Stimulated activated CD4-positive, alpha-beta T cell treated with anti-CD3 and anti-CD28 coated beads, Interleukin-15, amount 100 ng/mL, for 1 hour (primary cell): ENCODE measurements around the gene SOX15.
"Not testable (repeated sequence)": the region's sequence is repeated elsewhere in the genome, so short reads cannot be mapped to it uniquely, and the experiment has no call there.

Source experiments
- DNase-seq, 2 donors: peaks; one replicate each; pipeline ENCODE4 v3.0.0-alpha.2; 2020; ENCODE audit warnings: low read depth in 1 of 2, low spot score in 1 of 2

Gene SOX15

DNA sequence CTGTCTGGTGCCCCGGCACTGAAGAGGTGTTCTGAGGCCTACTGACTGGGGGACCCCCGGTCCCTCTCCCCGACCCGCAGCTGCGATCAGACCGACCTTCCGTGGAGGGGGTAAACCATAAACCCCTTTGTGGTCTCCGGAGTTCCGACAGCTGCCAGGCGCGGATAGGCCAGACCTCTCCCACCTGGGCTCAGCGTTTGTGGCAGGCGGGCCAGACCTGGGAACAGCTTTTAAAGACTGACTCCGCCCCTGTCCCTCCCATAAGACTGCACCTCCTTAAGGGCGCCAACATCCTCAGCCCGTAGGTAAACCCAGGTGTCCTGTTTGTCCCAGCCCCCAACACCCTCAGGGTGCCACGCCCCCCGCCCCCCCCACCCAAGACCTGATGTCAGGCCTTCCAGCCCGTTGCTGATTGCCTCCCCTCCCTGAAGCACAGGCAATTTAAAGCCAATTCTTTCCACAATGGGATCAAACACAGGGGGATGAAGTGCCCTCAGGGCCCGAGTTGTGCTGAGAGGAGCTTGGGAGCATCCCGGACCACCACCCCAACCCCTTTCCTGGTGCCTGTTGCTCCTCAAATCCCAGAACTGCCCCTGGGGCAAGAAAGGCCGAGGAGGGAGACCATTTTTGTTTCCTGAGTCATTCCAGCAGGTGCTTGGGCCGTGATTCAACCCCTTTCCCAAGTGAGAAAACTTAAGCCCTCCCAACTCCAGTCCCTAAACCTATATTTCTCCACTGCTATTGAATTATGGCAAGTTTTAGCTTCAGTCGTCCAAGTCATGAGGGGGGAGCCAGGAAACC is at the start of gene SOX15:
TSS of gene SOX15 (minus strand) at position 204 of the 801 bp plus-strand sequence. CDS start 418 bp downstream, outside the sequence.
- DNase-seq = no peak

DNA sequence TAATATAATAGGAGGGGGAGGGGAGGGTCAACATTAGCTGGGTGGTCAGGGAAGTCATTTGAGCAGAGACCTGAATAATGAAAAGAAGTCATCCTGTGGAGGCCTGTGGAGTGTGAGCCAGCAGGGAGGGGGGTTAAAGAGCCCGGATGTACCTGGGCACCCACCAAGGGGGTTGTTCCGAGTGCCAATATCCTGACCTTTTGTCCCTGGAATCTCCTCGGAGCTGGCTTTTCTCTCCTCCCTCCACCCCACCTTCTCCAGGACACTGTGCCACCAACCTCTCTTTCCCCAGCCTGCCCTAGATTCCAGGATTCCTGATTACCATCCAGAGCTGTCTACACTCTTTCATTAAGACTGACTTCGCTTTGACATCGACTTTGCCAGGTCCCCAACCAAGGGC is 46.3 kb upstream of the SOX15 start:
- no peak for DNase-seq

DNA sequence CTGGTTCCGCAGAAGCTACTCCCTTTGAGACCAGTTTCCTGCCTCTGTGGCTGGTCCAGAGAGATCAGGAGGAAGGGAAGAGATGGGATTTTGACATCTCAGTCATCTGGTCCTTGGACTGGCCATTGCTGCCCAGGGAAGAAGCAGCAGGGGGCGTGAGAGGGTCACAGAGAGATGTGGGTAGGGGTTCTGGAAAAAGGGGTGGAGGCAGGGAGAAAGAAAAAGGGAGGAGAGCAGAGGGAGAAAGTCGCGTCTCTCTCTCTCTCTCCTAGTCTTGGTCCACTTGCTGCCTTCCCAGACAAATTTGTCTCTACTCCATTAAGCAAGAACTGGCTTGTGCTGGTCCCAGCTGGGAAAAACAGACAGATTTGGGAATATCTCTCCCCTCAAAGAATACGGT is 44.5 kb upstream of the SOX15 start:
- DNase-seq = no peak

DNA sequence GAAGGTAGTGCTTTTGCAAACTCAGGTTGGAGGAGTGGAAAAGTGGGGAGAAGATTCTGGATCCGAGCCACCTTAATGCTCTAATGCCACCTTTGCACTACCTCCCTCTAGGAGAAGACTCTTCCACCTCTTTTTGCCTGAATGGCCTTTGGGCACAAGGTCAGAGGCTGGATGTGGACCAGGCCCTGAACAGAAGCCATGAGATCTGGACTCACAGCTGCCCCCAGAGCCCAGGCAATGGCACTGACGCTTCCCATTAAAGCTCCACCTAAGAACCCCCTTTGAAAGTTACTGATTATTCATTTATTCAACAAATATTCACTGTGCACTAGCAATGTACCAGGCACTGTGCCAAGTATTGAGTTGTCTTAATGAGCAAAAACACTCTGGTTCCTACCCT is 43.2 kb upstream of the SOX15 start:
- no peak for DNase-seq

DNA sequence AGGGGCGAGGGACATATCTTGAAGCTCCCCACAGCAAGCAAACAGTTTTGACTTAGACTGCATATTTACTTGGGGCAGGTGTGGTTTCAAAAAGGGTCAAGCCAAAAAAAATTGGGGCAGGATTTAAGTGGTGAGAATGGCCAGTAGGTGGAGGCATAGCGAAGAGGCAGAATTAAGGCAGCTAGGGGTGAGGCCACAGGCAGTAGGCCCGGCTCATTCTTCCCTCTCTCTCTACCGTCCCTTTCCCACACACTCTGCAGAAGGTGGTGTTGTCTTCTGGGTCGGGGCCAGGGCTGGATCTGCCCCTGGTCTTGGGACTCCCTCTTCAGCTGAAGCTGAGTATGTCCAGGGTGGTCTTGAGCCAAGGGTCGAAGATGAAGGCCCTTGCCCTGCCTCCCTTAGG is 42.6 kb upstream of the SOX15 start:
- DNase-seq = no peak

DNA sequence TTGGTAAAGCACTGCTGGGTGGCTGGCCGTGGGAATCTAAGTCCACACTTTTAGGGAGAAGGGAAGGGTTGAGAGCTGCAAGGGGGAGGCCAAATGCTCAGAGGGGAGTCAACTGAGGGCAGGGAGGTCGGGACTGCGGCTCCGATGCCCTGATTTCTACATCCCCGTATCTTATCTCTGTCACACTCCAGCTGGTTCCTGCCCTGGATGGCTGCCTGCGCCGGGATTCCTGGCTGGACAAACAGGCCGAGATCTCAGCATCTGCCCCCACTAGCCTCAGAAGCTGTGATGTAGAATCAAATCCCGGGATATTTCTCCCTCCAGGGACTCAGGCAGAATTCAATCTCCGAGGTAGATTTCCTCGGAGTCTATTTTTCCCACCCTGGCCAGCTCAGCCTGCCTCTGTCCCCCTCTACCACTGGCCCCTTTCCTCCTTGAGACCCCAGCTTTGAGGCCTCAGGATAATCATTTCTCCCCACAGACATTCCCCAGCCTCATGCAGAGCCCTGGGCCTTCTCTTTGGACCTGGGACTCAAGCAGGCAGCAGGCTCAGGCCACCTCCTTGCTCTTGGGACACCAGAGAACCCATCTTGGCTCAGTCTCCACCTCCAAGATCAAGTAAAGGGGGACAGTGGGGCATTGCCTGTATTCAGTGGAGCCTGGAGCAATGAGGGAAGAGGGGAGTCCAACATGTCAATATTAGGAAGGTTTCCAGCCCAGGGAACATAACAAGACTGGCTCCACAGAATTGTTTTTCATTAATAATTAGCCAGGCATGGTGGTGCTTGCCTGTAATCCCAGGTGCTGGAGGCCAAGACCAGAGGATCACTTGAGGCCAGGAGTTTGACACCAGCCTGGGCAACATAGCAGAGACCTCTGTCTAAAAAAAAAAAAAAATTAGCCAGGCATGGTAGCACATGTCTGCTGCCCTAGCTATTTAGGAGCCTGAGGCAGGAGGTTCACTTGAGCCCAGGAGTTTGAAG is 41.8 kb upstream of the SOX15 start:
- no peak for DNase-seq

DNA sequence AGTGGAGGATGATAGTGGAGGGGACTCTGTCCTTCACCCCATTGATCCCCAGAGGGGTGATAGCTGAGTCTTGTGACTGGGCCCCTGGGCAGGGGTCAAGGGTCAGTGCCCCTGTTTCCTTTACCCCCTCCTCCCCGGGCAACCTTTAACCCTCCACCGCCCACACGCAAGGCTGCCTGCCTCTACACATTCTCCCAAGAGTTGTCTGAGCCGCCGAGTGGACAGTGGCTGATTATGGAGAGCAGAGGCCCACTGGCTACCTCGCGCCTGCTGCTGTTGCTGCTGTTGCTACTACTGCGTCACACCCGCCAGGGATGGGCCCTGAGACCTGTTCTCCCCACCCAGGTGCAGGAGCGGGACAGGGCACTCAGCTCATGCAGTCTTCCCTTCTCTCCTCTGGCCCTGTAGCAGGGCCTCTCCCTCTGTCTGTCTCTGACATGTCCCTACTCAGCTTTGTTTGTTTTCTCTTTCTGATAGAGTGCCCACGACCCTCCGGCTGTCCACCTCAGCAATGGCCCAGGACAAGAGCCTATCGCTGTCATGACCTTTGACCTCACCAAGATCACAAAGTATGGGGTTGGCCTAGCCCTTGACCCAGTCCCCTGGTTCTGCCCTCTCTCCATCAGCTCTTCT is 40.2 kb upstream of the SOX15 start, which contains the start of gene SHBG:
TSS of gene SHBG (plus strand) at position 197 of the 633 bp plus-strand sequence. CDS start at position 235, 38 bp downstream.
- DNase-seq = no peak

DNA sequence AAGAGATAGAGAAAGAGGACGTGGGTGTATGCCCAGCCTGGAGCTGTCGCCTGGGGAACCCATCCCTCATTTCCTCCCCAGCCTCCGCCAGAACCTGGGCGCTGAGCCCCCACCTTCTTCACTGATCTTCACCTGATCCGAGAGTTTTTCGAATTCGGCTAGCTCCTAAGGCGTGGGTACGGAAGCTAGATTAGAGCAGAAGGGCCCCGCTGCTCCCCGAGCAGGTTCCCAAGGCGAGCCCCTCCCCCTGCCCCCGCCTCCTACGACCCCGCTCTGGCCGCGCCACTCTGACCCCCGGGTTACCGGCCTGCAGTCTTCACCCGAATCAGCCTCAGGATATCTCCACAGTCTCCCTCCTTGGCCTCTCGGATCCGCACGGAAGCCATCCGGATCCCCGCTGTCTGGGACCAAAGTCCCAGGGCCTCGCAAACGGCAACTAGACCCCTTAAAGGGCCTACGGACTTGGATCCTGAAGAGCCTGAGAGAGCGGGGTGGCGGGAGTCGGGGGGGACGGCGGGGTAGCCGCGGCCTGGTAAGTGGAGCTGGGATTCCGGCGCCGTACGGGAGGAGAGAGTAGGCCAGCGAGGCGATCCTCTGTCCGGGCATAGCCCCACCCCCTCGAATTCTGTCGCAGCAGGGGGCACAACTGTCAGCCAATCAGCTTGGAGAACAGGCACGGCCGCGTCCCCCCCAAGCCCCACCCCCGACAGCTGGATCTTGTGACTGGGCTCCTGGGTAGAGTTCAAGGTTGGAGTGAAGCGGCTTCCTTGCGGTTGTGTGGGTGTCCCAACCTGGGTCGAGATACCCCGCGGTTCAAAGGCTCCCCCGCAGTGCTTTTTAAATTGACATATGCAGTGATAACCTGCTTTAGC is 37.6 kb upstream of the SOX15 start, which contains the start of gene SAT2:
TSS of gene SAT2 (minus strand) at position 572 of the 872 bp plus-strand sequence. CDS start at position 386, 186 bp downstream.
- DNase-seq = peak; percentile 66 to 71

DNA sequence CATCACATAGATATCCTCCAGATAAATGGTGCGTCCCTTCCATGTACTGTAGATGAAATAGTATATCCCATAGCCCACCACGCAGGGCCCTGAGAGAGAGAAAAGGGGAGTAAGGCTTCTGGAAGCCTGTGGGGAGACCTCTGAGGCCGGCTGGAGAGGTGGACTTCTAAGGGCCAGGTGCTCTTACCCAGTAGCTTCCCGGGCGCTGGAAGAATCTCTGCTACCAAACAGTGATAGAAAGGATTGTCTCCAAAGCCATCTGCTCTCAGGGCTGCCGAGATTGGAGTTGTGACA is 37.0 kb upstream of the SOX15 start:
- no peak for DNase-seq

DNA sequence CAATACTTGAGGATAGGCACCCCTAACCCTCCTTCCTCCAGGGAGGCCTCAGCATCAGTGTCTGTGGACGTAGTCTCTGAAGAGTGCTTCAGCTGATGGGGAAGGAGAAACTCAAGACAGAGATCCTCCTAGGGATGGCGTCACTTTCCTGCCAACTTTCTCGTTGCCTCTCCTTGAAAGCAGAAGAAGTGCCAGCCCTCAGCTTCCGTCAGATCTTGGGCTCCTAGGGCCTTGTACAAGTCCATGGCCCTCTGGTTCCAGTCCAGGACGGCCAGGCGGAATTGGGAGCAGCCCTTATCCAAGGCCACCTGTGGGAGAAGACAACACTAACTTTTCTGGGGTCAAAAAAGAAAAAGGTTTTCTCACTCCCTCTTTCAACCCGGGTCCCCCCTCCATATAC is 36.4 kb upstream of the SOX15 start:
- DNase-seq = no peak

DNA sequence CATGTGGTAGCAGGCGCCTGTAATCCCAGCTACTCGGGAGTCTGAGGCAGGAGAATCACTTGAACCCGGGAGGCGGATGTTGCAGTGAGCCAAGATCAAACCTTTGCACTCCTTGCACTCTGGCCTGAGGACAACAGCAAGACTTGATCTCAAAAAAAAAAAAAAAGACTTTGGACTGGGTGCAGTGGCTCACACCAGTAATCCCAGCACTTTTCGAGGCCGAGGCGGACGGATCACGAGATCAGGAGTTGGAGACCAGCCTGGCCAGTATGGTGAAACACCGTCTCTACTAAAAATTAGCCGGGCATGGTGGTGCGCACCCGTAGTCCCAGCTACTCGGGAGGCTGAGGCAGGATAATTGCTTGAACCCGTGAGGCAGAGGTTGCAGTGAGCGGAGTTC is 35.9 kb upstream of the SOX15 start:
- not testable (repeated sequence) for DNase-seq

DNA sequence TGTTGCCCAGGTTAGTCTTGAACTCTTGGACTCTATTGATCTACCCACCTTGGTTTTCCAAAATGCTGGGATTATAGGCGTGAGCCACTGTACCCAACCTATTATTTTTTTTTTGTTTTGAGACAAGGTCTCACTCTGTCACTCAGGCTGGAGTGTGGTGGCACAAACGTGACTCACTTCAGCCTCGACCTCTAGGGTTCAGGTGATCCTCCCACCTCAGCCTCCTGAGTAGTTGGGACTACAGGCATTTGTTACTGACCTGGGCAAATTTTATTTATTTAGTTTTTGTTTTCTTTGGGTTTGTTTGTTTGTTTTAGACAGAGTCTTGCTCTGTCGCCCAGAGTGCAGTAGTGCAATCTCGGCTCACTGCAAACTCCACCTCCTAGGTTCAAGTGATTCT is 33.8 kb upstream of the SOX15 start:
- no peak for DNase-seq

DNA sequence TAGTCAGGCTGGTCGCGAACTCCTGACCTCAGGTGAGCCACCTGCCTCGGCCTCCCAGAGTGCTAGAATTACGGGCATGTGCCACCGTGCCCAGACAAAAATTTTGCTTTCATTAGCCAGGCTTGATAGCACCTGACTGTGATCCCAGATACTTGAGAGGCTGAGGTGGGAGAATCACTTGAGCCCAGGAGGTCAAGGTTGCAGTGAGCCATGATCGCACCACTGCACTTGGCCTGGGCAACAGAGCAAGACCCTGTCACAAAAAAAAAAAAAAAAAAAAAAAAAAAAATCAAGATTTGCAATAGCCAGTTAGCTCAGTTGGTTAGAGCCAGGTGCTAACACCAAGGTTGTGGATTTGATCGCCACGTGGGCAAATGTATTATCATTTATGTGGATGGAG is 30.9 kb upstream of the SOX15 start:
- DNase-seq = no peak

DNA sequence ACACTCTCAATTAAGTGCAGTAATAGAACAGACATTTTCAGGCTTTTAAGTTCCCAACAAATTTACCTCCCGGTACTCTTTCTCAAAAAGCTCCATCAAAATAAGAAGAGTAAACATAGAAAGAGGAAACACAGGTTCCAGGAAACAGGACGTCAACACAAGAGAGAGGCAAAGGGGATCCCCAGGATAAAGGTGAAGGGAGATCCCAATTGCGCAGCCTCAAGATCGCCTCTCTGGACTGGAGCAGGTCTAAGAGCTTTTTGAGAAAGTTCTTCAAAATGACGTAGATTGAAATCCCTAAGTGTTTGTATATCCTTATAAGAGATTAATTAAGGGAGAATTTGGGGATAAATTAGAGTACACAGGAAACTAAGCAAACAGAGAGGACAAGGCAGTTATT is 28.7 kb upstream of the SOX15 start:
- DNase-seq = no peak

DNA sequence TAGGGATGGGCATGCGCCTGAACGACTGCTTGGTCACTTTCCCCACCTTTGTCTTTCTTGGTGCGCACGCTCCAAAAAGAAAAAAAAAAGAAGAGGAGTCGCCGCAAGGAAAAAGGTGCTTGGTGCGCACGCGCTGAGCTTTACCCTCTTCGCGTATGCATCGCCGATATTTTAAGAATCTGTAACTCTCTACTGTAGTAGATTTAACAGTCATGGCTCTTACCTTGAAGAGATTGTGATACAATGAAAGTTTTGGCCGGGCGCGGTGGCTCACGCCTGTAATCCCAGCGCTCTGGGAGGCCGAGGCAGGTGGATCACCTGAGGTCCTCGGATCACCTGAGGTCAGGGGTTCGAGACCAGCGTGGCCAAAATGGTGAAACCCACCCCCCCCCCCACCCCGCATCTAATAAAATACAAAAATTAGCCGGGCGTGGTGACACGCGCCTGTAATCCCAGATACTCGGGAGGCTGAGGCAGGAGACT is 25.4 kb upstream of the SOX15 start:
- no peak for DNase-seq

DNA sequence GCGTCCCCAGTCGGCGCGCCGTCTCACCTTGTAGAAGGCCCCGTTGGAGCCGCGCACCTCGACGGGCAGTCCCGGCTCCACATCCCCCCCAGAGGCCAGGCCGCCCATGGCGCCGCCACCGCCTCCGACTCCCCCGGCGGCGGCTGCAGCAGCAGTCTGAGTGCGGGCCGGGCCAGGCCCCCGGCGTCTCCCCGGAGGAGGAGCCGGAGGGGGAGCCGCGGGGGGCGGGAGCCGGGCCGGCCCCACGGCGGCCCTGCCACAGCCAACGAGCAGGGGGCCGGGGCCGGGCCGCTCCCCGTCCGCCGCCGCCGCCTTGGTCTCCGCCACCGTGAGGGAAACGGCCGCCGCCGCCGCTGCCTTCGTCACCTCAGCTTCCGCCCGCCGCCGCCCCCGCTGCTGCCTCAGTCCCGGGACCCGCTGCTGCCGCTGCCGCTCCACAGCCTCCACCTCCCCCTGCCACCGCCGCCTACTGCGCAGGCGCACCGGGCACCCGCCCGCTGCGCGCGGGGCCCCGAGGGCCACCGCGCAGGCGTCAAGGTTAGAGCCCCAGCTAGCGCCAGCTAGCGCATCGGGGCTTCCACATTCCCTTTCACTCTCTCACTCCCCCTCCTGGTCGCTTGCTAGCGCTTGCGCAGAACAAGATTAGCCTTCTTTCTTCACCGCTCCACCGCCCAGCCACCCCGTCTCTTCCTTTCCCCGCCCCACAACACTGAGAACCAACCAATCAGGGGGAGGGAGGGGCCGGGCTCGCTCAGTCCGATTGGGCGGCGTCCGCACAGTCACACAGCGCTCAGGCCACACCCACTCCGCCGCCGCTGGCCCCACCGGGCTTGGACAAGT is 24.8 kb upstream of the SOX15 start, which contains the start of gene FXR2:
TSS of gene FXR2 (minus strand) at position 473 of the 840 bp plus-strand sequence. CDS start at position 108, 365 bp downstream.
- DNase-seq = peak; percentile 96 to 98

DNA sequence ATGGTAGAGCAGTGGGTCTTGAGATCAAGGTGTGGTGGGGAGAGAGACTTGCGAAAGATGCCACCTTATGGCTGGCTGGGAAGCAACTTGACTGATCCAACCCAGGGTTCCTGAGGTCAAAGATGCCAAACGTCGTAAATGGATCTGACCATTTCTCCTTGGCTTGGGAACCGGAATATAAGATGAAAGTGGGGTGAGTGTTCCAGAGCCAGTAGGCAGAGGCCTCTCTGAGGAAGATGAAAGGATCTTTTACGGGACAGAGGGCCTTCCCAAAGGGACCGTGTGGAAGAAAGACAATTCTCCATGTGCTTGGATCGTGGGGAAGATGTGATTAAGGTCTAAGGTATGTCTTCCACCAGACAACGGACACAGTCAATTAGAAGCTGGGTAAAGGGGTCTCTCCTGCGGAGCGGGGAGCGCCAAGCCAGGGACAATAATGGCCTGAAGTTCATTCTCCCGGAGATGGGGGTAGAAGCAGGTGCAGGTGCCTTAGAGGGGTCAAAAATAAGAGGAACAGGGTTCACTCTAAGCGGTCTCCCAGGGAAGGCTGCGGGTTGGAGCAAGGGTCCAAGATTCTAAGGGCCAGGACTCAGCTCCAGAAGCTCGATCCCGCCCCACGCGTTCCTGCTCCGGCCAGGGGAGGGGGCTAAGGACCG is 24.0 kb upstream of the SOX15 start:
- DNase-seq = no peak

DNA sequence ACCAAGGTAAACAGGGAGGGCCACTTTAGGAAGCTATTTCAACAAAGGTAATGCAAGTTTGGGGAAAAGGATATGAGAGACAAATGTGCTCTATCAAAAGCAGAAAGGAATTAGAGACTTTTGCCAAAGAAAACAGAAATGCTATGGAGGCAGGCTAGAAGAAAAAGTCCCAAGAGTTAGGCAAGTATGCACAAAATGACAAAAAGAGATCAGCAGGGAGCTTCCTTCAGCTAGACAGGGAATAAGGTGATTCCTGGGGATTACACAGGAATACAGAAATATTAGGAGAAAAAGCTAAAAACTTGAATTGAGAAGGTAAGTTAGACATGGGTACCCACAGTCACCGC is 22.4 kb upstream of the SOX15 start:
- no peak for DNase-seq
